Activated B cell treated with CpG ODN at 0.5 μM for 24 hours (primary cell): ENCODE results near the gene MEGF10. TPM values are rescaled to one million over a fixed set of nuclear protein-coding genes. Genes with fewer than 3 reads are reported as not detected.

Experiments
- ATAC-seq: fragments of 200-7000 bp; cut with Tn5 transposase; one replicate; pipeline ENCODE4 v1.10.0; 2021; ENCODE audit warnings: low read depth, mild to moderate bottlenecking, moderate library complexity
- CTCF ChIA-PET: fragments of 350-600 bp; sonication (Branson Sonifier 250); formaldehyde crosslinking; loops from one replicate; lab custom pipeline; 2021; ENCODE audit warnings: antibody characterized with exemption; lab: Charles Lee
- POLR2A ChIA-PET: fragments of 350-600 bp; sonication (Branson Sonifier 250); formaldehyde crosslinking; loops from one replicate; lab custom pipeline; 2021; ENCODE audit warnings: antibody characterized with exemption; lab: Charles Lee
- DNase-seq: peaks from one replicate; pipeline ENCODE4 v3.0.0; 2022
- H3K27ac Mint-ChIP-seq: one replicate; pipeline ENCODE4 v1.8.0; 2020; ENCODE audit warnings: mixed read lengths
- H3K27me3 Mint-ChIP-seq: one replicate; pipeline ENCODE4 v1.8.0; 2021; ENCODE audit warnings: mixed read lengths
- H3K36me3 Mint-ChIP-seq: one replicate; pipeline ENCODE4 v1.8.0; 2021; ENCODE audit warnings: low read depth, mixed read lengths
- H3K4me1 Mint-ChIP-seq: one replicate; pipeline ENCODE4 v1.8.0; 2021; ENCODE audit warnings: mixed read lengths
- H3K4me3 Mint-ChIP-seq: one replicate; pipeline ENCODE4 v1.8.0; 2020; ENCODE audit warnings: mild to moderate bottlenecking, mixed read lengths
- H3K9me3 Mint-ChIP-seq: one replicate; pipeline ENCODE4 v1.8.0; 2020; ENCODE audit warnings: mixed read lengths
- CTCF ChIP-seq: fragments of 200-600 bp; IDR thresholded peaks from one replicate; pipeline ENCODE4 v1.8.0; 2022; ENCODE audit warnings: antibody characterized with exemption, mild to moderate bottlenecking
- intact Hi-C: fragments of 100-400 bp; cut with micrococcal nuclease; formaldehyde crosslinking; loops from one replicate; pipeline ENCODE4 v1.15.1; 2024
- total RNA-seq: library from RNA; stranded (reverse); gene quantifications from 2 replicates; pipeline ENCODE4 v1.2.3, GENCODE V29; 2022

MEGF10 gene
- total RNA-seq, 1 donor from 2014 or later: not detected

GRCh38 chr5:127326976-127327755 lies 36.6 kb downstream of the MEGF10 start:
- CTCF ChIA-PET: interaction anchor here (1.0 kb wide), 1 partner anchor 13 kb away, joined by 3 read pairs; no protein-coding TSS in a partner anchor
- peaks cover 16% of the 10 kb centered on the region for H3K27me3 Mint-ChIP-seq
- H3K4me3 Mint-ChIP-seq: no peak overlapping the region
- no peaks in the 10 kb centered on the region for H3K9me3 Mint-ChIP-seq
- H3K36me3 Mint-ChIP-seq: no peaks in the 10 kb centered on the region
- no peak for TF ChIP-seq CTCF
- ATAC-seq (no peak), DNase-seq (no peak)
- H3K27ac Mint-ChIP-seq: no peak overlapping the region
- intact Hi-C loops: no loop called here
- no peaks in the 10 kb centered on the region for H3K4me1 Mint-ChIP-seq
- POLR2A ChIA-PET: no interaction called here

DNA sequence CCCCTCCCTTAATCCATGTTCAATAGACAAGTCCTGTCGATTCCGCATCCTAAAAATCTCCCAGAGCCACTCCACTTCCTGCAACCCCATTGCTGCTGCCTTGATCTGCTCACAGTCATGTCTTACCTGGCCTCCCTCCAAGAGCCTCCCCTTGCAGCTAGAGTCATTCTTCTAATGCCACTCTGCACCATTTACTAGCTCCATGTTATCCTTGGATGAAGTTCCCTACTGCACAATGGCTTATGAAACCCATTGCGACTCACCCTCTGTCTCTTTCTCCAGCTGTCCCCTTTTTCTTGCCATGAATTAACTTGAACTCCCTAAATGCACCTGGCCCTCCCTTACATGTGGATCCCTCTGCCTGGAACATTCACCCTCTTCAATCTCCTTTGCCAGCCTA lies 39.5 kb downstream of the MEGF10 start:
- CTCF ChIA-PET: no interaction called here

DNA sequence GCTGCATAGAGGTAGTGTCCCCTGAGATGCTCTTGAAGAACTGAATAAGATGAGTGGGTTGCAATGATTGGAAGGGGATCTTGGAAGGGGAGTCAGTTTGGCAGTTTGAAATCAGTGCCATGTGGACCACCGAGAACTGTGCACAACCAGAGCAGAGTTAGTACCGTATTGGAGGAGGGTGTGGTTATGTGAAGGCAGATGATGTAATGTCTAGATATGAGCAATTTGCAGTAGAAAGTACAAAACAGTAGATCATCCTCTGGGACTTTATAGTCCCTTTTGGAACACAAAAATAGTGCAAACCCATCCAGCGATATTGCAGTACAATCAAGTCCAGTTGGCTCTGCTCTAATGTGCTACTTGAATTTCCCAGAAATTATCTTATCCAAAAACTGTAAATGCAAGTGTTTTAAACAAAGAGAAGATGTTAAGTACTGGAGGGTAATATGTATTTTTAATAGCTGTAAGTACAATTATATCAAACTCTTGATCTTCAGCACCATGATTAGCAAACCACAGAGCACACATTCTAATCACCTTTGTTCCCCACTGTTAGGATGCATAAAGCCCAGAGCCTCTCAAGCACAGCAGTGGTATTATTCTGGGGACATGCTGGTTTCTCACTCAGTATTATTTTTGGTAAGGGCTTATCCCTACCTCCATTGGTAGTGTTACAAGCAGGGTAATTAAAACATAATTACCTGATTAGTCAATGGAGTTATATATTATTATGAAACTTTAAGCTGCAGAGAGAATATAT lies 41.5 kb downstream of the MEGF10 start:
- DNase-seq: no peak
- no peak overlapping the region for H3K4me3 Mint-ChIP-seq
- POLR2A ChIA-PET: no interaction called here
- H3K27me3 Mint-ChIP-seq: peaks cover 26% of the 10 kb centered on the region
- no peak for TF ChIP-seq CTCF
- no peaks in the 10 kb centered on the region for H3K4me1 Mint-ChIP-seq
- no peak for ATAC-seq
- no peak overlapping the region for H3K27ac Mint-ChIP-seq
- no peaks in the 10 kb centered on the region for H3K9me3 Mint-ChIP-seq
- intact Hi-C loops: no loop called here
- CTCF ChIA-PET: no interaction called here
- H3K36me3 Mint-ChIP-seq: no peaks in the 10 kb centered on the region

More for the DNA sequence above, 39.5 kb downstream of the MEGF10 start:
- Mint-ChIP-seq H3K4me3 (no peak overlapping the region), H3K36me3 (no peaks in the 10 kb centered on the region), H3K27ac (no peak overlapping the region), H3K27me3 (peaks cover 22% of the 10 kb centered on the region), H3K4me1 (no peaks in the 10 kb centered on the region), H3K9me3 (no peaks in the 10 kb centered on the region)
- intact Hi-C loops: no loop called here
- DNase-seq (no peak), ATAC-seq (no peak)
- POLR2A ChIA-PET: interaction anchor here (0.6 kb wide), 1 partner anchor 545 kb away, joined by 3 read pairs; no protein-coding TSS in a partner anchor
- TF ChIP-seq CTCF: no peak

DNA sequence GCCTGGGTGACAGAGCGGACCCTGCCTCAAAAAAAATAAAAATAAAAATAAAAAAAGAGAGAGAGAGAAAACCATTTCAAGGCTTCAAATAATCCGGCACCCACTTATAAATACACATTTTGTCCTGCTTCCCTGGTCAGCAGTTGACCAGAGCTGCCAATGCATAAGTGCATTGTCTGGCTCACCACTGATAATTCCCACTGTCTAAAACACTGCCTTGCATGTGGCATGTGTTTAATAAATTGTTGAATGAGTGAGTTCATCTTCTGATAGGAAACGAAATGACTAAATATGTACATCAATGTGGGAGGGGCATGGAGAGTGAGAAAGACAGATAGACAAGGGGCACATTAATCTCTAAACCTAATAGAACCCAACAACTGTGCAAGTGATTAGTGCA lies 42.9 kb downstream of the MEGF10 start:
- no peaks in the 10 kb centered on the region for H3K4me1 Mint-ChIP-seq
- H3K4me3 Mint-ChIP-seq: no peak overlapping the region
- intact Hi-C loops: no loop called here
- H3K27me3 Mint-ChIP-seq: peaks cover 25% of the 10 kb centered on the region
- no peak for TF ChIP-seq CTCF
- ChIA-PET CTCF (no interaction called here), POLR2A (no interaction called here)
- DNase-seq (no peak), ATAC-seq (no peak)
- H3K9me3 Mint-ChIP-seq: no peaks in the 10 kb centered on the region
- no peak overlapping the region for H3K27ac Mint-ChIP-seq
- H3K36me3 Mint-ChIP-seq: no peaks in the 10 kb centered on the region

DNA sequence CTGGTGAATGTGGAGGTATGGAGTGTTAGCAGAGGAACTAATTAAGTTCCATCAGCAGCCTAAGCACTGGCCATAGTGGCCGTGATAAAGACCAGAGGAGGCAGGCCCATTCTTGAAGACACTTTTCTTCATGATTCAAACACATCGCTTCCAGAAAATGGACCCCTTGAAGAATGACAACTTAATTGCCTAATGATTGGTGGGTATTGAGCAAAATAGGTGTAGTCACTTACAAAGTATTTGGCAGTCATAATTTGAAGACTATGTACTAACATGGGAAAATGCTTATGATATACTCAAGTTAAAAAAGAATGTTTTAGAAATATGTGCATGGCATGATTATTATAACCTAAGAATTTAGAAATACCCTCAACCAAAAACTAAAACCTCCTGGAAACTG lies 44.8 kb downstream of the MEGF10 start:
- peaks cover 24% of the 10 kb centered on the region for H3K27me3 Mint-ChIP-seq
- no peaks in the 10 kb centered on the region for H3K4me1 Mint-ChIP-seq
- ATAC-seq (no peak), DNase-seq (no peak)
- no peak overlapping the region for H3K4me3 Mint-ChIP-seq
- ChIA-PET CTCF (no interaction called here), POLR2A (interaction anchor here (0.7 kb wide), 1 partner anchor 24 kb away, joined by 7 read pairs; no protein-coding TSS in a partner anchor)
- intact Hi-C loops: no loop called here
- no peak for TF ChIP-seq CTCF
- no peak overlapping the region for H3K27ac Mint-ChIP-seq
- H3K36me3 Mint-ChIP-seq: no peaks in the 10 kb centered on the region
- no peaks in the 10 kb centered on the region for H3K9me3 Mint-ChIP-seq
